Non-pigmented ciliary epithelial cell (primary cell): ENCODE results near the gene SLC41A3.
"Not testable (repeated sequence)": the region's sequence is repeated elsewhere in the genome, so short reads cannot be mapped to it uniquely, and the experiment has no call there.

ENCODE experiments used
- DNase-seq: peaks from one replicate; pipeline ENCODE4 v3.0.0-alpha.2; 2010; ENCODE audit warnings: low read depth

Gene SLC41A3

GRCh38 chr3:126106336-126107202 lies 22.6 kb upstream of the SLC41A3 start:
- no peak for DNase-seq

- no peak for DNase-seq
These were observed 21.8 kb upstream of the SLC41A3 start for GRCh38 chr3:126105691-126106187.

GRCh38 chr3:126104742-126105605 lies 21.1 kb upstream of the SLC41A3 start:
- no peak for DNase-seq

- DNase-seq: no peak
These were observed 20.2 kb upstream of the SLC41A3 start for GRCh38 chr3:126104028-126104635.

- DNase-seq: no peak
These were observed 19.4 kb upstream of the SLC41A3 start for GRCh38 chr3:126103121-126104027.

GRCh38 chr3:126102530-126102951 lies 18.6 kb upstream of the SLC41A3 start:
- no peak for DNase-seq

GRCh38 chr3:126102011-126102410 lies 18.1 kb upstream of the SLC41A3 start:
- DNase-seq: no peak

- DNase-seq: no peak
These were observed 17.6 kb upstream of the SLC41A3 start for GRCh38 chr3:126101521-126101982.

- DNase-seq: peak; percentile 49
These were observed 16.8 kb upstream of the SLC41A3 start for GRCh38 chr3:126100634-126101301.

- no peak for DNase-seq
These were observed 16.3 kb upstream of the SLC41A3 start for GRCh38 chr3:126100269-126100633.

GRCh38 chr3:126098391-126098858 lies 14.5 kb upstream of the SLC41A3 start:
- DNase-seq: no peak

GRCh38 chr3:126097801-126098200 lies 13.9 kb upstream of the SLC41A3 start:
- DNase-seq: no peak

- not testable (repeated sequence) for DNase-seq
These were observed 12.3 kb upstream of the SLC41A3 start for GRCh38 chr3:126096274-126096673.

GRCh38 chr3:126092128-126092527 lies 8.2 kb upstream of the SLC41A3 start:
- DNase-seq: not testable (repeated sequence)

- DNase-seq: no peak
These were observed 3.7 kb upstream of the SLC41A3 start for GRCh38 chr3:126087552-126088175.

- no peak for DNase-seq
These were observed 1.9 kb upstream of the SLC41A3 start for GRCh38 chr3:126085841-126086240.

- DNase-seq: no peak
These were observed 1.4 kb upstream of the SLC41A3 start for GRCh38 chr3:126085276-126085675.

GRCh38 chr3:126084768-126085180 lies 850 bp upstream of the SLC41A3 start:
- DNase-seq: no peak

GRCh38 chr3:126083511-126083912 lies 412 bp downstream of the SLC41A3 start:
- DNase-seq: no peak

GRCh38 chr3:126083138-126083445 lies 832 bp downstream of the SLC41A3 start:
- DNase-seq: no peak
